NB4 (cell line): ENCODE data around the gene KCTD15.

Experiments used
- CTCF ChIP-seq: IDR thresholded peaks from one replicate; pipeline ENCODE4 v1.5.1; 2012; ENCODE audit warnings: low read depth, low read length
- POLR2A ChIP-seq: IDR thresholded peaks from 2 replicates; pipeline ENCODE4 v1.6.1; 2011; ENCODE audit warnings: mild to moderate bottlenecking; ENCODE audit not compliant: insufficient read length; ENCODE audit errors: extremely low read depth

GRCh38 chr19:33773704-33774624, 22.7 kb upstream of the KCTD15 start:
- TF ChIP-seq CTCF (no peak), POLR2A (no peak)
